ENCODE measurements around the gene PFN4. TPM values are rescaled to one million over a fixed set of nuclear protein-coding genes. Genes with fewer than 3 reads are reported as not detected.

The PFN4 gene
- polyA plus RNA-seq, 1 donor, result 1.3 TPM

DNA sequence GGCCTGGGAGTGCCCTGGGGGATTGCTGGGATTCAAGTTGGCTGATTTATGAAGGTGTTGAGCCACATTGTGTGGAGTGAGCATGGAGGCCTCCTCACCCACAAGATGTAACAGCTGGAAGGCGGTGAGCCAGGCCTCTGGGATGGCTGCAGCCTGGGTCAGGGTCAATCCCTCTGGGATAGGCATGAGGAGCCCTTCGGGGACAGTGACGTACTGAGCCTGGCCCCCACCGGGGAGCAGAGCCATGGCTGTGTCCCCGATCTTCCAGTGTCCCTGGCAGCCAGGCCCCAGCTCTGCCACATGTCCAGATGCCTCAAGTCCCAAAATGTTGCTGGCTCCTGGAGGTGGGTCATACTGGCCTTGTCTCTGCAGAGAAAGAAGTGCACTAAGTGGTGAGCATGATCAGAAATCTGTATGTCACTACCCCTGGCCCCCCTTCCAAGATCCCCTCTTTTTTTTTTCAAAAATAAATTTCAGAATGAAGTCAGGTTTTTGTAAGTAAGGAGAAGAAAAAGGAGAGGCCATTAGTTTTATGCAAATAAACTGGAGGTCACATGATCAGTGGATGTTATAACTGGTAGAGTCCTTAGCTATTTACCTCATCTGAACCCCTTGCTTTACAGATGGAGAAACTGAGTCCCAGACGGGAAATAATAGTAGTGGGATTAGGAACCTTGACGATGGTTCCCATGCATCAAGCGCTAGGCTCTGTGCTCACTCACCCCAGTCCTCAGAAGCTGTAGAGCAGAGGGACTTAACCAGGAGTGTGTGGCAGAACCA, 40.2 kb downstream of the PFN4 start:
- H3K4me1 ChIP-seq (ENCODE audit: control insufficient read depth, insufficient read depth, low read length), result peaks cover 23% of the 10 kb centered on the region
- peak in 1 of 2 donors; percentile 9 for DNase-seq
- WGBS (ENCODE audit: insufficient coverage, low lambda C conversion rate), result 100% methylated on average over 1 of the region's 8 CpGs
- H3K27me3 ChIP-seq (ENCODE audit: control insufficient read depth, insufficient read depth, low read length), result no peaks in the 10 kb centered on the region
- peaks cover 28% of the 10 kb centered on the region for H3K36me3 ChIP-seq (ENCODE audit: control insufficient read depth, insufficient read depth, low read length)
- peak overlapping the region; percentile 94 for H3K27ac ChIP-seq (ENCODE audit: low read length)
- H3K9me3 ChIP-seq (ENCODE audit: control insufficient read depth, low read depth, low read length), result no peaks in the 10 kb centered on the region
- peak overlapping the region; percentile 67 for H3K4me3 ChIP-seq (ENCODE audit: low read length)

- DNase-seq, result no peak
- H3K4me3 ChIP-seq (ENCODE audit: low read length), result no peak overlapping the region
- no peaks in the 10 kb centered on the region for H3K27me3 ChIP-seq (ENCODE audit: control insufficient read depth, insufficient read depth, low read length)
- no peaks in the 10 kb centered on the region for H3K9me3 ChIP-seq (ENCODE audit: control insufficient read depth, low read depth, low read length)
- H3K36me3 ChIP-seq (ENCODE audit: control insufficient read depth, insufficient read depth, low read length), result peaks cover 26% of the 10 kb centered on the region
- H3K4me1 ChIP-seq (ENCODE audit: control insufficient read depth, insufficient read depth, low read length), result peaks cover 27% of the 10 kb centered on the region
- H3K27ac ChIP-seq (ENCODE audit: low read length), result no peak overlapping the region
- WGBS (ENCODE audit: insufficient coverage, low lambda C conversion rate), result no CpG with 5 or more reads among the region's 2 CpGs
Measured at GRCh38 chr2:24080701-24081100, 42.4 kb downstream of the PFN4 start.

DNA sequence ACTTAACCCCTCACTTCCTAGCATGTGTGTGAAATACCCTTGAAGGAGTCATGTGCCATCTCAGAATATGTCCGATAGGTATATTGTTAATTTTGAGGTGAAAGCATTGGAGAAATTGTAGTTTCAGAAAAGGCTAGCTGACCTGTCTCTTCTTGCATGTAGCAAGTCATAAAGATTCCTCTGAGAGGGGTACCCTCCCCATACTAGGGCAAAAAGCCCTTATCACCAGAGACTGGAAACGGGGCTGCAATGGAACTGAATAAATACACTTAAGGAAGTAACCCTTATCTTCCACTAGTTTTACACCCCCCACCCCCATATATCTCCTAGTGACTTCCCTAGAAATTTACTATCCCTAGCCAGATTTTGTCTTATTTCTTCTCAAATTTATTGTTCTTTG, 45.3 kb downstream of the PFN4 start:
- no peak for DNase-seq
- Histone ChIP-seq H3K9me3 (ENCODE audit: control insufficient read depth, low read depth, low read length) (no peaks in the 10 kb centered on the region), H3K27ac (ENCODE audit: low read length) (peak overlapping the region; percentile 100), H3K4me3 (ENCODE audit: low read length) (peak overlapping the region; percentile 90), H3K4me1 (ENCODE audit: control insufficient read depth, insufficient read depth, low read length) (peaks cover 19% of the 10 kb centered on the region), H3K36me3 (ENCODE audit: control insufficient read depth, insufficient read depth, low read length) (peaks cover 35% of the 10 kb centered on the region), H3K27me3 (ENCODE audit: control insufficient read depth, insufficient read depth, low read length) (no peaks in the 10 kb centered on the region)
- no CpG with 5 or more reads among the region's 2 CpGs for WGBS (ENCODE audit: insufficient coverage, low lambda C conversion rate)

- Histone ChIP-seq H3K9me3 (ENCODE audit: control insufficient read depth, low read depth, low read length) (no peaks in the 10 kb centered on the region), H3K4me3 (ENCODE audit: low read length) (peak overlapping the region; percentile 90), H3K36me3 (ENCODE audit: control insufficient read depth, insufficient read depth, low read length) (peaks cover 34% of the 10 kb centered on the region), H3K27me3 (ENCODE audit: control insufficient read depth, insufficient read depth, low read length) (no peaks in the 10 kb centered on the region), H3K4me1 (ENCODE audit: control insufficient read depth, insufficient read depth, low read length) (peaks cover 16% of the 10 kb centered on the region), H3K27ac (ENCODE audit: low read length) (peak overlapping the region; percentile 100)
- DNase-seq, result no peak
- no CpG with 5 or more reads among the region's 9 CpGs for WGBS (ENCODE audit: insufficient coverage, low lambda C conversion rate)
Measured at GRCh38 chr2:24077535-24077877, 45.6 kb downstream of the PFN4 start.

DNA sequence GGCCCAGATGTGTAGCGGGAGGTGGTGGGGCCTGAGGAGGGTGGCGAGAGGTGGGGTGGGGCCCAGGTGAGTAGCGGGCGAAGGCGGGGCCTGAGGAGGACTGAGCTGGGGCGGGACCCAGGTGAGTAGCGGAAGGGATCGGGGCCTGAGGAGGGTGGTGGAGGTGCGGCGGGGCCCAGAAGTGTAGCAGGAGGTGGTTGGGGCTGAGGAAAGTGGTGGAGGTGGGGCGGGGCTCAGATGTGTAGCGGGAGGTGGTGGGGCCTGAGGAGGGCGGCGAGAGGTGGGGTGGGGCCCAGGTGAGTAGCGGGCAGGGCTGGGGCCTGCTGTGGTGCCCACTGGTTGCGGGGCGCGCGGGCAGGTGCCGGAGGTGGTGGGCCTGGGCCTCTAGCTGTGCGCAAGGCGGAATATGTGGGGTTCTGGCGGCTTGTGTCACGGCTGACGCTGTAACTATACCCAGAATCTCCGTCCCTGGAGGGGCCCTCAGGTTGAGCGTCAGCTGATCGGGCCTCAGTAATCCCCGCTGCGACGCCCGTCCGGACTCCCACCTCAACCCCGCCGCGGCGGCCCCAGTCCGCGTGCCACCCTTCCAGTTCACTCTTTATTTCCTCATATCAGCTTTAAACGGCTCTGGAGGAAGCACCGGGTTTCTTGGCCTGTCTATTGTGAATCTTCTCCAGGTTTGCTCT, 46.1 kb downstream of the PFN4 start:
- Histone ChIP-seq H3K4me1 (ENCODE audit: control insufficient read depth, insufficient read depth, low read length) (peaks cover 16% of the 10 kb centered on the region), H3K27me3 (ENCODE audit: control insufficient read depth, insufficient read depth, low read length) (no peaks in the 10 kb centered on the region), H3K4me3 (ENCODE audit: low read length) (peak overlapping the region; percentile 90), H3K9me3 (ENCODE audit: control insufficient read depth, low read depth, low read length) (no peaks in the 10 kb centered on the region), H3K36me3 (ENCODE audit: control insufficient read depth, insufficient read depth, low read length) (peaks cover 34% of the 10 kb centered on the region), H3K27ac (ENCODE audit: low read length) (peak overlapping the region; percentile 100)
- no CpG with 5 or more reads among the region's 41 CpGs for WGBS (ENCODE audit: insufficient coverage, low lambda C conversion rate)
- DNase-seq, result peak; percentile 60 to 88

DNA sequence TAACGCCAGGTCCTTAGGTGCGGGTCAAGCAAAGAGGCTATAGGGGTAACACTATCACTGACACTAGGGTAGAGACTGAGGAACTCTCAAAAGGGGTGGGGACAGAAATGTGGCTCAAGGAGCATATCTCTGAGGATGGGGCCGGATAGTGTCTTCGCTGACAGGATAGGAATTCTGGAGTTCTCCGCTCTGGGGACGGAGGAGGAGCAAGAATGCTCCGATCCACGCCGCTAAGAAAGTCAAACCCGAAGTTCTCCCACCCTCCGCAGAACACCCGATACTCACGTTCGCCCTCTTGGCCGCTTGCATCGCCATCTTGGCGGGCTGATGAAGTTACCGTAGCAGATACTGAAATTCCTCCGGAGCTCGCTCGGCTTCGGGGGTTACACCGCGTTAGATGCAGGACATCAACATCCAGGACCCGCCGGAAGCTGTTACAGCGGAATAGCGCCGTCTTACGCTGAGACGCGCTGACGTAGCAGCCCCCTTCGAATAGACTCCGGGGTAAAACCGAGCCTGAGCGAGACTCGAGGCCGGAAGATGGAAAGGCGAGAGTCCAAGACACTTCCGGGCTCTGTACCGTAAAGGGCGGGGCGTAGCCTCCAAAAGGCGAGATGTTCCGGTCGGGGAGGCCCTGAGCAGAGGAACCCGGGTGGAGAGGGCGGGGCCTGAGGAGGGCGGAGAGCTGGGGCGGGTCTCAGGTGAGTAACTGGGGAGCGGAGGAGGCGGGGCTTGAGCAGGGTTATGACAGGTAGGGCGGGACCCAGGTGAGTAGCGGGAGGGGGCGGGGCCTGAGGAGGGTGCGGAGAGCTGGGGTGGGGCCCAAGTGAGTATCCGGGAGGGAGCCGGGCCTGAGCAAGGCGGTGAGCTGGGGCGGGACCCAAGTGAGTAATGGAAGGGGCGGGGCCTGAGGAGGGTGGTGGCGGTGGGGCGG, 47.0 kb downstream of the PFN4 start, which contains the start of gene SF3B6:
Gene SF3B6, minus strand, starts transcription at position 412 of the 934 bp plus-strand sequence. Its CDS starts 97 bp downstream, at position 315.
- H3K4me3 ChIP-seq (ENCODE audit: low read length), result peak within 1 kb of the TSS; percentile 90
- peaks cover 16% of the 10 kb centered on the region for H3K4me1 ChIP-seq (ENCODE audit: control insufficient read depth, insufficient read depth, low read length)
- H3K27me3 ChIP-seq (ENCODE audit: control insufficient read depth, insufficient read depth, low read length), result no peaks in the 10 kb centered on the region
- H3K27ac ChIP-seq (ENCODE audit: low read length), result peak within 1 kb of the TSS; percentile 100
- DNase-seq, result peak; percentile 100
- peaks cover 32% of the 10 kb centered on the region for H3K36me3 ChIP-seq (ENCODE audit: control insufficient read depth, insufficient read depth, low read length)
- no peaks in the 10 kb centered on the region for H3K9me3 ChIP-seq (ENCODE audit: control insufficient read depth, low read depth, low read length)
- WGBS (ENCODE audit: insufficient coverage, low lambda C conversion rate), result 0% methylated on average over 1 of the region's 64 CpGs

GRCh38 chr2:24075259-24075658, 47.9 kb downstream of the PFN4 start:
- WGBS (ENCODE audit: insufficient coverage, low lambda C conversion rate), result 48% methylated on average over 4 of the region's 5 CpGs

DNA sequence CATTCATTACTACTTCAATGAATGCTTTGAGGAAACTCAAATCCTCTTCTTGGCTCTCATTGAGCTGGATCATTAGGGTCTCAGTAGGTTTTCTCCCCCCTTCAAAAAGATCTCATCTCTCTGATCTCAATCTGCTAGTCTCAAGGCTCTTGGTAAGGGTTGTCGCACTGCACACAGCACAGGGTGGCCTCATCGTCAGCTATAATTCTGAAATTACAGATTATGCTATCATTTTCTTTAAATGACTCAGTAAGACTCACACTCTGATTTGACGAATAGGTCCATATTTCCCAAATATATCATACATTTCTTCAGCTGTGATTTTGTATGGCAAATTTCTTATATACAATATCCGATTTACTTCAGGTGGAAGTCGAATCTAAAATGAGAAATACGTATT, 49.3 kb downstream of the PFN4 start:
- Histone ChIP-seq H3K27me3 (ENCODE audit: control insufficient read depth, insufficient read depth, low read length) (no peaks in the 10 kb centered on the region), H3K4me3 (ENCODE audit: low read length) (no peak overlapping the region), H3K9me3 (ENCODE audit: control insufficient read depth, low read depth, low read length) (no peaks in the 10 kb centered on the region), H3K27ac (ENCODE audit: low read length) (no peak overlapping the region), H3K4me1 (ENCODE audit: control insufficient read depth, insufficient read depth, low read length) (peaks cover 16% of the 10 kb centered on the region), H3K36me3 (ENCODE audit: control insufficient read depth, insufficient read depth, low read length) (peaks cover 34% of the 10 kb centered on the region)
- WGBS (ENCODE audit: insufficient coverage, low lambda C conversion rate), result no CpG with 5 or more reads among the region's 6 CpGs
- no peak for DNase-seq

More at GRCh38 chr2:24075259-24075658, 47.9 kb downstream of the PFN4 start:
- no peak for DNase-seq
- H3K4me1 ChIP-seq (ENCODE audit: control insufficient read depth, insufficient read depth, low read length), result peaks cover 16% of the 10 kb centered on the region
- no peaks in the 10 kb centered on the region for H3K9me3 ChIP-seq (ENCODE audit: control insufficient read depth, low read depth, low read length)
- H3K27me3 ChIP-seq (ENCODE audit: control insufficient read depth, insufficient read depth, low read length), result no peaks in the 10 kb centered on the region
- peak overlapping the region; percentile 90 for H3K4me3 ChIP-seq (ENCODE audit: low read length)
- peak overlapping the region; percentile 100 for H3K27ac ChIP-seq (ENCODE audit: low read length)
- peaks cover 29% of the 10 kb centered on the region for H3K36me3 ChIP-seq (ENCODE audit: control insufficient read depth, insufficient read depth, low read length)

DNA sequence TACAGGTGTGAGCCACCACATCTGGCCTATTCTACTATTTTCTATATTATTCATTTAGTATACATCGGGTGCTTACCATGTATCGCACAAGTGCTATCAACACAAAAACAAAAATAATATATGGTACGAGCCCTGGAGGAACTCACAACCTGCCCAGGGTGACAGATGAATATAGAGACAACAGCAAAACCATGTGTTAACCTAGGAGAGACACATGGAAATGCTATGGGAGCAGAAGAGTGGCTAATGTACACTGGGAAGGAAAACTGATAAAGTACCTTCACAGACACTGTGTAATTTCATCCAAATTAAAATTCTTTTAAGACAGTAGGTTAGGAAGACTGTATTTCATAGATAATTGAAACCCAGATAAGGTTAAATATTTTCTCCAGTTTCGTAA, 50.9 kb downstream of the PFN4 start:
- H3K4me3 ChIP-seq (ENCODE audit: low read length), result no peak overlapping the region
- peaks cover 43% of the 10 kb centered on the region for H3K36me3 ChIP-seq (ENCODE audit: control insufficient read depth, insufficient read depth, low read length)
- WGBS (ENCODE audit: insufficient coverage, low lambda C conversion rate), result 80% methylated on average over 1 of the region's 4 CpGs
- no peaks in the 10 kb centered on the region for H3K27me3 ChIP-seq (ENCODE audit: control insufficient read depth, insufficient read depth, low read length)
- H3K4me1 ChIP-seq (ENCODE audit: control insufficient read depth, insufficient read depth, low read length), result peaks cover 5% of the 10 kb centered on the region
- no peaks in the 10 kb centered on the region for H3K9me3 ChIP-seq (ENCODE audit: control insufficient read depth, low read depth, low read length)
- no peak overlapping the region for H3K27ac ChIP-seq (ENCODE audit: low read length)
- no peak for DNase-seq

DNA sequence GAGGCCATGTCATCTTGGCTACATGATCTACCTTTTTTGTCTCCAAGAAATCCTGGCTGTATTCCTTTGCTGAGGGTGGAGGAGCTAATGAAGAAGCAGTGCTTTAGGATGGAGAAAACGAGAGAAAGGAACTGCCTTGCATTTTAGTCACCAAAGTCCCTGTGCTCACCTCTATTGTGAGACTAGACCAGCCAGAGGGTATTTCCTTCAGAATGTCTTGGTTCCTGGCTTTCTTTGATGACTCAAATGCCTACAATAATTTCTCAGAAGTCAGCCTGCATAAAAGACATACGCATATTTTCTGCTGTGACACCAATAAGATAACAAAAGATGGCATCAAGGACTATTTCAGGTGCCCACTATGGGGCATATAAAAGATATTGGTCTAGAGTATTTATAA, 57.8 kb downstream of the PFN4 start:
- Histone ChIP-seq H3K27ac (ENCODE audit: low read length) (no peak overlapping the region), H3K4me3 (ENCODE audit: low read length) (no peak overlapping the region), H3K36me3 (ENCODE audit: control insufficient read depth, insufficient read depth, low read length) (peaks cover 30% of the 10 kb centered on the region), H3K4me1 (ENCODE audit: control insufficient read depth, insufficient read depth, low read length) (no peaks in the 10 kb centered on the region), H3K9me3 (ENCODE audit: control insufficient read depth, low read depth, low read length) (no peaks in the 10 kb centered on the region), H3K27me3 (ENCODE audit: control insufficient read depth, insufficient read depth, low read length) (no peaks in the 10 kb centered on the region)
- no peak for DNase-seq
- whole genome bisulfite sequencing (ENCODE audit: insufficient coverage, low lambda C conversion rate), result 90% methylated on average over 2 of the region's 2 CpGs
